CD14-positive monocyte (primary cell): ENCODE measurements around the gene AQP12B. TPM values are rescaled to one million over a fixed set of nuclear protein-coding genes. Genes with fewer than 3 reads are reported as not detected.
"Not testable (repeated sequence)": the region's sequence is repeated elsewhere in the genome, so short reads cannot be mapped to it uniquely, and the experiment has no call there.

Experiments used
- DNase-seq, 3 donors: peaks; one replicate each; pipeline ENCODE4 v3.0.0-alpha.2; 2011 to 2022
- H2AFZ ChIP-seq: 2 replicates; pipeline ENCODE4 v1.6.0; 2012; ENCODE audit warnings: mild to moderate bottlenecking, low read depth, low read length, inconsistent platforms; ENCODE audit not compliant: insufficient read depth, poor library complexity, severe bottlenecking
- H3K27ac ChIP-seq, 2 donors: 1 replicate in 1 of 2; 2 replicates in 1 of 2; pipeline ENCODE4 v1.5.1; 2012 to 2013; ENCODE audit warnings: low read length in 2 of 2, control low read depth in 1 of 2, inconsistent platforms in 1 of 2, low read depth in 1 of 2, mild to moderate bottlenecking in 1 of 2
- H3K27me3 ChIP-seq, 2 donors: one replicate each; pipeline versions ENCODE4 v1.6.0 to v1.6.1; 2011 to 2013; ENCODE audit warnings: low read length in 2 of 2; ENCODE audit not compliant: control insufficient read depth in 2 of 2, insufficient read depth in 2 of 2
- H3K36me3 ChIP-seq, 2 donors: replicated peaks in 1 of 2; 1 replicate in 1 of 2; 2 replicates in 1 of 2; pipeline versions ENCODE4 v1.5.1 to v1.6.1; 2012 to 2013; ENCODE audit warnings: low read length in 2 of 2, control low read depth in 1 of 2, inconsistent platforms in 1 of 2, mild to moderate bottlenecking in 1 of 2; ENCODE audit not compliant: insufficient read depth in 2 of 2, control insufficient read depth in 1 of 2
- H3K4me1 ChIP-seq, 2 donors: 1 replicate in 1 of 2; 2 replicates in 1 of 2; pipeline versions ENCODE4 v1.5.1 to v1.6.1; 2012 to 2013; ENCODE audit warnings: low read length in 2 of 2, control low read depth in 1 of 2, inconsistent platforms in 1 of 2, mild to moderate bottlenecking in 1 of 2, moderate library complexity in 1 of 2; ENCODE audit not compliant: insufficient read depth in 2 of 2, control insufficient read depth in 1 of 2
- H3K4me2 ChIP-seq: replicated peaks from 2 replicates; pipeline ENCODE3; 2012; ENCODE audit warnings: low read length, moderate library complexity, mild to moderate bottlenecking; ENCODE audit not compliant: poor library complexity, severe bottlenecking; ENCODE audit errors: extremely low read depth
- H3K4me3 ChIP-seq, 3 experiments: fragments of 200-600 bp in 1 of 3; sonication (generic) in 1 of 3; replicated peaks in 1 of 3; 1 replicate in 2 of 3; 2 replicates in 1 of 3; pipeline ENCODE4 v1.5.1; 2011 to 2013; ENCODE audit warnings: low read length in 3 of 3, mild to moderate bottlenecking in 3 of 3, control low read depth in 2 of 3, low read depth in 2 of 3, inconsistent platforms in 1 of 3, moderate library complexity in 1 of 3
- H3K79me2 ChIP-seq: 2 replicates; pipeline ENCODE4 v1.6.0; 2012; ENCODE audit warnings: mild to moderate bottlenecking, control low read depth, inconsistent platforms, low read length, moderate library complexity; ENCODE audit not compliant: insufficient read depth
- H3K9ac ChIP-seq: 2 replicates; pipeline ENCODE4 v1.6.0; 2017; ENCODE audit warnings: low read length, mild to moderate bottlenecking; ENCODE audit not compliant: insufficient read depth, poor library complexity, severe bottlenecking
- H3K9me3 ChIP-seq, 2 donors: replicated peaks in 1 of 2; 1 replicate in 1 of 2; 2 replicates in 1 of 2; pipeline versions ENCODE4 v1.5.1 to v1.6.1; 2012 to 2013; ENCODE audit warnings: low read length in 2 of 2, control low read depth in 1 of 2; ENCODE audit not compliant: control insufficient read depth in 1 of 2, insufficient read depth in 1 of 2
- H4K20me1 ChIP-seq: 2 replicates; pipeline ENCODE4 v1.6.0; 2012; ENCODE audit warnings: mild to moderate bottlenecking, low read length, control low read depth, moderate library complexity; ENCODE audit not compliant: insufficient read depth
- H3K27ac Mint-ChIP-seq, 7 donors: one replicate each; pipeline ENCODE4 v1.8.0; 2020; ENCODE audit warnings: mild to moderate bottlenecking in 7 of 7, mixed read lengths in 7 of 7, moderate library complexity in 6 of 7, inconsistent platforms in 2 of 7
- H3K27me3 Mint-ChIP-seq, 3 donors: one replicate each; pipeline ENCODE4 v1.8.0; 2021 to 2022; ENCODE audit warnings: low read depth in 3 of 3, mild to moderate bottlenecking in 3 of 3, mixed read lengths in 3 of 3, moderate library complexity in 3 of 3, inconsistent platforms in 1 of 3
- H3K36me3 Mint-ChIP-seq, 2 donors: one replicate each; pipeline ENCODE4 v1.8.0; 2020; ENCODE audit warnings: mixed read lengths in 2 of 2, inconsistent platforms in 1 of 2, mild to moderate bottlenecking in 1 of 2
- H3K4me1 Mint-ChIP-seq: one replicate; pipeline ENCODE4 v1.8.0; 2020; ENCODE audit warnings: mild to moderate bottlenecking, mixed read lengths
- H3K4me3 Mint-ChIP-seq, 2 donors: one replicate each; pipeline ENCODE4 v1.8.0; 2020; ENCODE audit warnings: mild to moderate bottlenecking in 2 of 2, mixed read lengths in 2 of 2, moderate library complexity in 1 of 2
- H3K9me3 Mint-ChIP-seq, 7 donors: one replicate each; pipeline ENCODE4 v1.8.0; 2020 to 2022; ENCODE audit warnings: mixed read lengths in 7 of 7, mild to moderate bottlenecking in 6 of 7, moderate library complexity in 6 of 7, inconsistent platforms in 2 of 7
- WGBS: methylation state at CpG from one replicate; pipeline ENCODE4 v1.1.5; 2013; ENCODE audit warnings: missing lambda C conversion rate; ENCODE audit not compliant: insufficient coverage; 5-methylcytosine and 5-hydroxymethylcytosine counted together
- intact Hi-C, 2 donors: fragments of 100-400 bp; cut with micrococcal nuclease; formaldehyde crosslinking; loops; one replicate each; pipeline versions ENCODE4 v1.15.0 to v1.15.1; 2023
- polyA plus RNA-seq, 3 donors: library from polyadenylated mRNA; depleted of rRNA in 1 of 3; unstranded in 2 of 3; stranded (reverse) in 1 of 3; fragments of 300-500 nt in 2 of 3; fragments of >200 nt in 1 of 3; fragmentation: Illumina TruSeq in 2 of 3; gene quantifications; 1 replicate in 2 of 3; 2 replicates in 1 of 3; pipeline ENCODE4 v1.2.3, GENCODE V29; 2012 to 2021

The AQP12B gene
- polyA plus RNA-seq, 3 donors = not detected

GRCh38 chr2:240696469-240696868 lies 13.8 kb upstream of the AQP12B start:
- H3K4me3 ChIP-seq, H3K4me1 ChIP-seq, H3K36me3 Mint-ChIP-seq, H3K27ac Mint-ChIP-seq, intact Hi-C loops, DNase-seq, H3K27ac ChIP-seq, H3K4me1 Mint-ChIP-seq, H3K4me3 Mint-ChIP-seq, H3K9me3 Mint-ChIP-seq, H3K27me3 ChIP-seq, H4K20me1 ChIP-seq, H3K79me2 ChIP-seq, H3K9ac ChIP-seq, H3K9me3 ChIP-seq, H2AFZ ChIP-seq, H3K4me2 ChIP-seq, H3K36me3 ChIP-seq, H3K27me3 Mint-ChIP-seq: not testable (repeated sequence)
- WGBS = no CpG with 5 or more reads among the region's 13 CpGs

GRCh38 chr2:240695593-240695992 lies 12.9 kb upstream of the AQP12B start:
- H3K79me2 ChIP-seq, H3K27ac ChIP-seq, H3K27me3 ChIP-seq, H3K36me3 ChIP-seq, intact Hi-C loops, H3K9me3 Mint-ChIP-seq, H2AFZ ChIP-seq, H3K4me1 Mint-ChIP-seq, H3K4me1 ChIP-seq, H3K9ac ChIP-seq, DNase-seq, H3K4me2 ChIP-seq, H3K4me3 Mint-ChIP-seq, H3K9me3 ChIP-seq, H3K27me3 Mint-ChIP-seq, H3K36me3 Mint-ChIP-seq, H3K27ac Mint-ChIP-seq, H4K20me1 ChIP-seq, H3K4me3 ChIP-seq: not testable (repeated sequence)
- no CpG with 5 or more reads among the region's 19 CpGs for WGBS

- H3K27ac Mint-ChIP-seq, H3K27ac ChIP-seq, H3K79me2 ChIP-seq, H3K27me3 Mint-ChIP-seq, H3K27me3 ChIP-seq, H3K4me1 ChIP-seq, H3K4me2 ChIP-seq, H3K9ac ChIP-seq, H4K20me1 ChIP-seq, H3K9me3 Mint-ChIP-seq, DNase-seq, H2AFZ ChIP-seq, H3K9me3 ChIP-seq, H3K36me3 Mint-ChIP-seq, H3K4me3 Mint-ChIP-seq, H3K4me1 Mint-ChIP-seq, H3K4me3 ChIP-seq, intact Hi-C loops, H3K36me3 ChIP-seq: not testable (repeated sequence)
- no CpG with 5 or more reads among the region's 12 CpGs for WGBS
Observed at GRCh38 chr2:240694304-240694703, 11.6 kb upstream of the AQP12B start.

GRCh38 chr2:240692583-240693561 lies 10.2 kb upstream of the AQP12B start:
- intact Hi-C loops, H4K20me1 ChIP-seq, H3K36me3 ChIP-seq, H3K4me1 Mint-ChIP-seq, DNase-seq, H3K27ac ChIP-seq, H3K9ac ChIP-seq, H2AFZ ChIP-seq, H3K27me3 Mint-ChIP-seq, H3K36me3 Mint-ChIP-seq, H3K4me1 ChIP-seq, H3K9me3 ChIP-seq, H3K27ac Mint-ChIP-seq, H3K4me3 Mint-ChIP-seq, H3K4me3 ChIP-seq, H3K9me3 Mint-ChIP-seq, H3K4me2 ChIP-seq, H3K79me2 ChIP-seq, H3K27me3 ChIP-seq: not testable (repeated sequence)
- no CpG with 5 or more reads among the region's 34 CpGs for WGBS
